K562 (cell line): ENCODE results near the gene SKIC8.

Experiments used
- CTCF ChIP-seq, 3 experiments: IDR thresholded peaks in 2 of 3; conservative IDR thresholded peaks in 1 of 3; 2 replicates each; pipeline ENCODE4 v1.5.1; 2011 to 2012; ENCODE audit warnings: low read length in 3 of 3, mild to moderate bottlenecking in 3 of 3, control low read depth in 2 of 3, improper control_type of control experiment in 1 of 3, inconsistent platforms in 1 of 3, low read depth in 1 of 3, mixed read lengths in 1 of 3, moderate library complexity in 1 of 3; ENCODE audit not compliant: insufficient read depth in 2 of 3
- ELK1 ChIP-seq: sonication (generic); formaldehyde crosslinking; IDR thresholded peaks from 2 replicates; pipeline ENCODE4 v1.8.1; 2022; ENCODE audit warnings: missing genetic modification reagents
- EZH2 ChIP-seq: IDR thresholded peaks from 2 replicates; pipeline ENCODE4 v1.6.1; 2012; ENCODE audit warnings: low read depth, mild to moderate bottlenecking, inconsistent platforms, low read length, borderline replicate concordance
- FIP1L1 ChIP-seq: fragments of 200-400 bp; formaldehyde crosslinking; IDR thresholded peaks from 2 replicates; pipeline ENCODE4 v1.6.1; 2018; ENCODE audit warnings: mild to moderate bottlenecking, low read depth, low read length; ENCODE audit not compliant: poor library complexity, severe bottlenecking
- JUND ChIP-seq, 2 experiments: IDR thresholded peaks; 2 replicates in 1 of 2; 3 replicates in 1 of 2; pipeline ENCODE4 v1.6.1; 2011; ENCODE audit warnings: borderline replicate concordance in 2 of 2, low read depth in 2 of 2, low read length in 2 of 2, improper control_type of control experiment in 1 of 2, missing biosample characterization in 1 of 2, missing genetic modification characterization in 1 of 2, missing genetic modification reagents in 1 of 2
- MAFK ChIP-seq: IDR thresholded peaks from 2 replicates; pipeline ENCODE4 v1.6.1; 2011; ENCODE audit warnings: low read length, improper control_type of control experiment
- MXD1 ChIP-seq: fragments of 250-450 bp; sonication (Bioruptor Pico); IDR thresholded peaks from 2 replicates; pipeline ENCODE4 v1.8.0; 2021; ENCODE audit warnings: borderline replicate concordance, mild to moderate bottlenecking, moderate library complexity; ENCODE audit not compliant: poor library complexity, severe bottlenecking
- NFYB ChIP-seq: IDR thresholded peaks from 2 replicates; pipeline ENCODE4 v1.6.1; 2011; ENCODE audit warnings: mild to moderate bottlenecking, moderate library complexity; ENCODE audit not compliant: insufficient read length; ENCODE audit errors: extremely low read depth
- NR3C1 ChIP-seq: sonication (generic); formaldehyde crosslinking; IDR thresholded peaks from 2 replicates; pipeline ENCODE4 v1.8.1; 2022; ENCODE audit warnings: missing genetic modification reagents
- POLR2A ChIP-seq: fragments of 450-650 bp; conservative IDR thresholded peaks from 2 replicates; pipeline ENCODE4 v1.6.1; 2016
- REST ChIP-seq, 2 experiments: fragments of 450-650 bp; formaldehyde crosslinking in 1 of 2; IDR thresholded peaks; 2 replicates each; pipeline versions ENCODE4 v1.4.0 to v1.6.1; 2014 to 2020; ENCODE audit warnings: mild to moderate bottlenecking in 2 of 2, borderline replicate concordance in 1 of 2, low read depth in 1 of 2
- SMAD2 ChIP-seq: fragments of 150-350 bp; IDR thresholded peaks from 2 replicates; pipeline ENCODE4 v1.6.1; 2014; ENCODE audit warnings: low read depth, mild to moderate bottlenecking, low read length
- TEAD4 ChIP-seq, 2 experiments: sonication (generic) in 1 of 2; formaldehyde crosslinking in 1 of 2; IDR thresholded peaks; 2 replicates each; pipeline versions ENCODE4 v1.6.1 to v1.8.0; 2012 to 2022; ENCODE audit warnings: borderline replicate concordance in 1 of 2, inconsistent platforms in 1 of 2, low read length in 1 of 2, mild to moderate bottlenecking in 1 of 2, missing genetic modification reagents in 1 of 2
- ZNF263 ChIP-seq: sonication (generic); formaldehyde crosslinking; IDR thresholded peaks from 2 replicates; pipeline ENCODE4 v1.8.0; 2022; ENCODE audit warnings: mild to moderate bottlenecking, missing genetic modification reagents, borderline replicate concordance

- TF ChIP-seq POLR2A (no peak), SMAD2 (no peak), MAFK (no peak), FIP1L1 (no peak), CTCF (IDR thresholded peaks at IDR 0.05 in 2 of 3, conservative IDR thresholded peaks at IDR 0.05 in 1 of 3; ENCODE audit: insufficient read depth in 2 of 3, low read depth in 1 of 3, low read length in 3 of 3) (no peak), EZH2 (no peak), NR3C1 (CRISPR knock-in tag) (no peak), ZNF263 (CRISPR knock-in tag) (no peak), NFYB (no peak), TEAD4 (IDR thresholded peaks at IDR 0.05; ENCODE audit: low read length) (no peak), TEAD4 (CRISPR knock-in tag; IDR thresholded peaks at IDR 0.05; ENCODE audit: borderline replicate concordance) (no peak), REST (IDR thresholded peaks at IDR 0.05; ENCODE audit: borderline replicate concordance) (no peak), REST (CRISPR knock-in tag; IDR thresholded peaks at IDR 0.05; ENCODE audit: low read depth) (no peak), JUND (IDR thresholded peaks at IDR 0.05; ENCODE audit: borderline replicate concordance, low read depth, low read length) (no peak), JUND (tag; IDR thresholded peaks at IDR 0.05; ENCODE audit: borderline replicate concordance, low read depth, low read length) (no peak), ELK1 (CRISPR knock-in tag) (no peak), MXD1 (CRISPR knock-in tag) (no peak)
These were observed 22.4 kb upstream of the SKIC8 start for GRCh38 chr15:78321786-78322185.
